Activated T-cell treated with anti-CD3 and anti-CD28 coated beads for 48 hours (primary cell): ENCODE results near the gene SLC39A9.

ENCODE experiments used
- DNase-seq: peaks from one replicate; pipeline ENCODE4 v3.0.0-alpha.2; 2020; ENCODE audit warnings: low read depth

Gene SLC39A9

DNA sequence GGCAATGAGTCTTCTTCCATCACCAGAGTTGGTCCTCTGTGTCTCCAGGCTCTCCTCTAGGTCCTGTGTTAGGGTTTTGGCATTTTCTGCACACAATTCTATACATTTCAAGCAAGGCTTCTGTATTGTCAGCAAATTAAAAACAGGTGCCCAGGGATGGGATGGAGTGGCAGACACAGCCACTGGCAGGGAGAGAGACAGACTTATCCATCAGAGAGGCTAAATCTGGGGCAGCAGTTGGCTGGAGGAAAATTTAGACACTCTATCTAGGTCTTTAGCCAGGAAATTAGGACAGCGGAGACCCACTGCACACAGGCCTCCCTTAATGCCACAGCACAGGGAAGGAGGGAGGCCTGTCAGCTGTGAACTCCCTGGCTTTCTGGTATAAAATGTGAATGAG is 106.3 kb downstream of the SLC39A9 start:
- DNase-seq, result no peak

DNA sequence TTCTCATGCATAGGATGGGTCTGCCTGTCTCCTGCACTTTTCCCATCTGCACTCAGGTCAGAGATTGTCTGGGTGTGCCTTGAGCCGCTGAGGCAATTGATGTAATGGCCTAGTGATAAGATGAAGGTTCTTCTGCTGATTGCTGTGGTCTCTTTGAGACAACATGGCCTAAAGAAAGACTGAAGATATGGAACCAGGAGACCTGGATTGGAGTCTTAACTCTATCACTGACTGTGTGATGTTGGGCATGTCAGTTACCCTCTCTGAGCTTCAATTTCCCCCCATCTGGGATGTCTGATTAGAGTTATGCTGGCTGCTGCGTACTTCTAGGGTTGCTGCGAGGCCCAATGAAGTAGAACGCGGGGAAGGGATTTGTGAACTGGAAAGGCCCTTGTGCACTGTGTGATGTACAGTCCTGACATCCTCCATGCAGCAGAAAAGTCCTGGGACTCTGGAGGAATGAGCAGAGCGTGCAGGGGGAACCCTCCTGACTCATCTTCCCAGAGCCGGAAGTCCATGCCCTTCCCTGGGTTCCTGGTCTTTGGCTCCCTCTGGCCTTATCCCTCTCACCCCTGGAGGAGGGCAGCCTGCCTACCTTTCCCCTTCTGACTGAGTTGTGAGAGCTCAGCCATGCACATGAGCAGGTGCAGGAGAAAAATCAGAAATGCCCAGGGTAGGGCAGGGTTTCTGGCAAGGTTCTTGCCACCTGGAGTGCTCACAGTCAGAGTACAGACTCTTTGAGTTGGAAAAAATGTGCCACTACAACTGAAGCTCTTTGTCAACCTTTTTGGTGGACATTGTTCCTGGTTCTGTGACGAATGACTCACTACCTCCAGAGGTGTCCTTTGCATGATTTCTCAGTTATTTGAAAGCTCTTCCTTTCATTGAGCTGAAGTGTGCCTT is 107.1 kb downstream of the SLC39A9 start:
- DNase-seq, result no peak

DNA sequence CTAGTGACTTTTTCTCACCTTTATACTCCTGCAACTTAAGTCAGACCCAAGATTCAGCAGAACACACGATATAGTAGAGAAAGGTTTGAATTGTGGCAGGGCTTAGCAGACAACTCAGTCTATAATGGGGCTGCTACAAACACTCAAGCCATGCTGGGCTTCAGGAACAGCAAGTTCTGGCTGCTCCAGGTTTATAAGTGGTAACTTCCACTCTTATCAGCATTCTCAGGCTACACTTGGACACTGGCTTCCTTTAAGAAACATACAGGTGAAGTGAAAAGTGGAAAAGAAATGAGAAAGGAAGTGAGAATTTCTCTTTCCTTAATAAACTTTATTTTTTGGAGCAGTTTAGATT is 107.7 kb downstream of the SLC39A9 start:
- DNase-seq, result no peak
